ENCODE measurements around the gene USH1G.
"Not testable (repeated sequence)": the region's sequence is repeated elsewhere in the genome, so short reads cannot be mapped to it uniquely, and the experiment has no call there.

USH1G gene

DNA sequence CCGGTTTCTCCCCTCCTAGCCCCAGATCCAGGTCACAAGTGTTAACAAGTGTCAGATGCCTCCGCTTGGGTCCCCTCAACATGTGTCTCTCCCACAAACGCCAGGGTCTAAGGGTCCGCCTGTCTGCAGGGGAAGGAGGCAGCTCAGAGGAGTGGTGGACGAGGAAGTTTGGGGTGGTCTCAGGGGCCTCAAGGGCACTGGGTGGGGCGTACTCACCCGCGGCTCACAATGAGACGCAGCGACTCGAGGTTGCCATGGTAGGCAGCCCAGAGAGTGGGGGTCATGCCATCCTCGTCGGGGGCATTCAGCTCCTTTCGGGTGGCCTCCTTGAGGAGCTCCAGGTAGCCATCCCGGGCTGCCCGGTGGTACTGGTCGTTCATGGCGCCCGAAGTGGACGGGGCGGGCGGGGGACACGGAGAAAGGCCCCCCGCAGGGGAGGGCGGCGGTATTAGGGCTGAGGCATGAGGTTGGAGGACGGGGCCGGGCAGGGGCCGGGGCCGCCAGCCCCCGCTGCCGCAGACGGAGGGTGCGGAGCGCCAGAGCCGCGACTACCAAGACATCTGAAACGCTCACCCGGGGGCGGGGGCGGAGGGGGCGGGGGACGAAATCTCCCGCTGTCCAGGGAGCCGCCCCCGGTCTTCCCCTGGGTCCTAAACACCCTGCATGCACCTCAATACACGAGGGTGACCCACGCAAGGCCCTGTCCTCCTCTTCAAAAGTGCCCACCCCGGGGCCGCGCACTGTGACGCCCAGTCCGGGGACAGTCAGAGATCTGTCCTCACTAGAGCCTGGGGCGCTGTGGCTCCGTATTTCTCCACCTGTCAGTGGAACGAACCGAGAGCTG lies at the start of gene USH1G:
Gene USH1G (minus strand): TSS at position 562 of the 844 bp plus-strand sequence. CDS start 182 bp downstream, at position 380.
- no peak for DNase-seq

DNA sequence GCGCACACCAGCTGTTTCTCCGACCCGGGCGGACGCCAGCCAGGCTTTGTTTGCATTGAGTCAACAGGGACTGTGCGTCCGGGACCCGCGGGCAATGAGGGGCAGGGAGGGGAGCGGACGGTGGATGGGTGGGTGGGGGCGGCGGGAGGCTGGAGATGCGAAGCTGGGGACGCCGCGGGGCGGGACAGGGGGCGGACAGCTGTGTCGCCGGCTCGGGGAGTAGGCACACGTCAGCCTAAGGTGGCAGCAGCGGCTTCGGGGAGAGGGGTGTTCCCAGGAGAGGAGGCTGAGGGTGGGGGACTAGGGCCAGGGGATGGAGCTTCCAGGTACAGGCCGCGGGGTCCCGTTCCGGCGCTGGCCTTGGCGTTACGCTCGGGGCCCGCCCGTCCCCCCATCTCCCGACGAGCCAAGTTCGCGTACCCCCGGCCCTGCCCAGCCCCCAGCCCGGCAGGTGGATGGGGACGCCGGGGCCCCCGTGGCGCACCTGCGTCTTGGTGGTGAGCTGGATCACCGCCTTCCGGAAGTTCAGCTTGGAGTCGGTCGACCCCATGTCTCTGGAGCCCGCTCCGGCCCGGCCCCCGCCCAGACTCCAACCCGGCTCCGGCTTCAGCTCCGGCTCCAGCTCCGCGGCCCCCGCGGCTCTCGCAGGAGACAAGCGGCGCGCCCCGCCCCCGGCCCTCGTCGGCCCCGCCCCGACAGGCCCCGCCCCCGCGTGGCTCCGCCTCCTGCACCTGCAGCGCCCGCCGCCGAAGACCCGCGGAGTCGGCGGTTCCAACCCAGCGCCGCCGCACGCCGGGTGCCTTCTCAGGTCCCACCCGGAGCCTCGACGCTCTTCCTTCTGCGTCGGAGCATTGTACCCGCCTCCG lies 49.3 kb upstream of the USH1G start, which contains the start of gene HID1:
Gene HID1 (minus strand): TSS at position 653 of the 866 bp plus-strand sequence. CDS start 103 bp downstream, at position 550.
- no peak for DNase-seq

DNA sequence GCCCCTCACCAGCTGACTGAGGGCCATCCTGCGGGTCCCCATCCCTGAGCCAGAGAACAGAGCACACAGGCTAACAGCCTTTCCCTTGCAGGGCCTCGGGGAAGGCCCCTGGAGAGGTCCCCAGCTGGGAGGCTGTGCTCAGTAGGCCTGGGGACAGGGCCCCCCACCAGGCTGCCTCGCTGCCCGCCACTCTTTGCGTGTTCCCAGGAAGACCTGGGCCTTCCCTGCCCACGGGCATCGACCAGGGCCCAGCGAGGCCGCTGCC lies 48.7 kb upstream of the USH1G start:
- DNase-seq: no peak

DNA sequence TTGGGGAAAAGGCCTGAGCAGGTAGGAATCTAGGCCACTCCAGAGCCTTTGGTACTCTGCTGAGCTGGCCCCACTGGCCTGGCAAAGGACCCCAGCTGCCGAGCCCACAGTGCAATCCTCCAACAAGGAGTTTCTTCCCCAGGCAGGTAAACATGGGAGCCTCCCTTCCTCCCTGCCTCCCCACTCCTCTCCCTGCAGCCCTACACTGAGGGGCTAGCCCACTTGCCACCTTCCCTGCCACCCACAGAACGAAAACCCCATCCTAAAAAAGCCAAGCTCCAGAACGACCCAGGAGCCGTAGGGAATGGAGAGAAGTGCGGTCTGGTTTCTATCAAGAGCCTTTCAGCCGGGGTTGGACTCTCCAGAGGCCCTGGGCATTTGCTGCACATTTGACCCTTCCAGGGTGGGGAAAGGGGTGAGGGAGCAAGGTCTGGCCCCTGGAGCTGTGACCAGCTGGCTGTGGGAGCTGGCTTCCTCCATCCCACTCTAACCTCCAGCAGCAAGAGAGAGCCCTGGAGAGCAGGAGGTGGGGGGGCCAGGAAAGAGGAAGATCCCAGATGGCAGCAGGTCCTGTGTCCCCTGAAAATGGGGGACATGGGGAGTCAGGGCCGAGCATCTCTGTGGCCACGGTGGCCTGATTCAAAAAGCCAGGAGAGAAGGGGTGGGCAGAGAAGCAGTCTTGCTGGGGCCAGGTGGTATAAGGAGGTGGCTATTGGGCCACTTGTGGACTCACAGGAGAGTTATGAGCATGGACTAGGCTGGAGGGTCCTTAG lies 48.2 kb upstream of the USH1G start:
- no peak for DNase-seq

DNA sequence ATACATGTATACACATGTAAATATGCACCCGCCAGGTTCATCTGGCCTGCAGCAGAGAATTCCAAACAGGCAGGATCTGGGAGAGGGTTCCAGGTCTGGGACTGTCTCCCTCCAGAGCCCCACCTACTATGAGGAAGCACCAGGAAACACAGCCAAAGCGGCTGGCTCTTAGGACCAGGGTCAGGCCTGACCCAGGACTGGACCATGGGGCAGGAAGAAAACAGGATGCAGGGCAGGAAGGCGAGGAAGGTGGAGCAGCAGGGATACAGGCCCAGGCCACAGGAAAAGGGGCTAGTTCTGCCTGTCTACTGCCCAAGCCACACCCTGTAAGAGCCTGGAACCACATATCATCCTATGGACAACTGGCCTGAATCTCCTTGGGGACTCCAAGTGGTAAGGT lies 47.3 kb upstream of the USH1G start:
- no peak for DNase-seq

DNA sequence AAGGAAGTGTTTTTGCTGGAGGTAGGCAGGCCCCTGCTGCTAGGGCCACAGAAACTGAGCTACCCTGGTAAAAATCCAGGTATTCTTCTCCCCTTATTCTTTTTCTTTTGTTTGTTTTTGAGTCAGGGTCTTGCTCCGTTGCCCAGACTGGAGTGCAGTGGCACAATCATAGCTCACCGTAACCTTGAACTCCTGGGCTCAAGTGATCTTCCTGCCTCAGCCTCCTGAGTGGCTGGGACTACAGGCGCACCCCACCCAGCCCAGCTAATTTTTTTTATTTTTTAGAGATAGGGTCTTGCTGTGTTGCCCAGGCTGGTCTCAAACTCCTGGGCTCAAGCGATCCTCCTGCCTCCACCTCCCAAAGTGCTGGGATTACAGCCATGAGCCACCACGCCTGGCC lies 46.4 kb upstream of the USH1G start:
- not testable (repeated sequence) for DNase-seq

DNA sequence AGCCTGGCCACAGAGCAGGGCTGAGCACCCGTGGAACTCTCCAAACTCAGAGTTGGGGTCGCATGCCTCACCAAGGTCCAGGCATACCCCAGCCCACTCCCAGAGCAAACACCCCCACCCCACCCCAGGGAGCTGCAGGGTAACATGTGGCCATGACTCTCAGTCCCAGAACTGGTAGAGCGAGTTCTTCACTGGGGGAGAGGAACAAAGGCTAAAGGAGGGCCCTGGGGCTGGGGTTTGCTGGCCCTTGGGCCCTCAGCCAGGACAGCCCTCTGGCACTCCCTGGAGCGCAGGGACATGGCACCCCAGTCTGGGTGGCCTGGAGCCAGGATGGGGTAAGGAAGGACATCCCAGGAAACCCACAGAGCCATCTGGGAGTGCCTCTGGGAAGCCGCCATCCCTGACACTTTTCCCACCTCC lies 45.3 kb upstream of the USH1G start:
- DNase-seq: no peak

DNA sequence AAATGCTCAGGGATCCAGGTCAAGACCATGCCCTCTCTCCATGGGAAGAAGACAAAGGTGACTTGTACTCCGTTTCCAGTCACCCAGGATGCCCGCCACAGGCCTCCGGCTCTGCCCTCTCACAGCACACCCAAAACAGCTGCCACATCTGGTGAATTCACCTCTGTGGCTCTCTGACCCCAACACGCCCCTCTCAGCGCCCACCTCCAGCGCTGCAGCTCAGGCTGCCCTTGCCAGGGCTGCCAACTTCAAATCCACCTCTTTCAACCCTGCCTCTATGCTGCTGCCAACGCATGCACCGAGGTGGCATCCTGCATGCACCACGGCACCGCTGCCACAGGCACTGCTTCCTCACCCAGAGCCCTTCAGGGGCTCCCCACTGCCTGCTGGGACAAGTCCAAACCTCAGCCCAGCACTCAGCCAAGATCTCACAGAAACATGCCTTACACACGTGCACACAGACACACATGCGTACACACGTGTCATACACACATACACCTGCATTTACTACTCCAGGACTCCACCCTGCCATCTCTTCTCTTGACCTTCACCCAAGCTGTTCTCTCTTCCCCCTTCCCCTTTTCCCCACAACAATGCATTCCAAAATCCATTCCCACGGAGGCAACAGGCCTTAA lies 42.0 kb upstream of the USH1G start:
- DNase-seq: no peak

DNA sequence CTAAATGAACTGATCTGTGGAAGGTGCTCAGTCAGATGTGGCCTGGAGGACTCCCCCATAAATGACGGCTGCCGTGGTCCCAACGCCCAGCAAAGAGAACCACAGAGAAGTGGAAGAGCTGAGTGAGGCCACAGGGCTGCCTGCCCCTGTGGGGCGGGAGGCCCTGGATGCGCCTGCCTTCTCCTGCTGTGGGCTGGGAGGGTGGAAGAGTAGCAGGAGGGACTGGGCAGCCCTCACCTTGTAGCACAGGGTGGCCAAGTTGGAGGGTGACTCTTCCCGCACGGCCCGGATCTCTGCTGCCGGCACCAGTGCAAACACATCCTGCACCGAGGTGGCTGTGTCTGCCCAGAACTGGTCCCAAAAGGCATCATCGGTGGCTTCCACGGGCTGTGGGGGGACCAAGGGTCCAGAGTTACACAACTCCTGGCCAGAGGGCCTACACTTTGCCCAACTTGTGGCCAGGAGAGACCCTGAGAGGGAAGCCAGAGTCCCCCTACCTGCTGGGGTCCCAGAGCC lies 41.2 kb upstream of the USH1G start:
- DNase-seq: no peak

DNA sequence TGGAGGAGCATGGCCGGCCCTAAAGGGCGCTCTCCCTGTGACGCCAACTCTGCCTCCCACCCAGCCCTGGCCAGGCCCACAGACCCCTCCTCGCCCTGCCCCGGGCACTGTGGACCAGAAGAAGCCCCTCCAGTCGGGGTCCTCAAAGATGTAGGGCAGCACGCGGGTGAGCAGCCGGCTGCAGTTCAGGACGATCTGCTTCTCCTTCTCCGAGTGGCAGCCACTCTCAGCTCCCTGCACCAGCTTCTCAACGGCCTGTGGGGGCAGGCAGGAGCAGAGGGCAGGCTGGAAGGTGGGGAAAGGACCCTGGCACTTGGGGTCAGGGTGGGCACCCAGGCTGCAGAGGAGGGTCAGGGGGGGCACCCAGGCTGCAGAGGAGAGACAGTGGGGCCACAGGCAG lies 40.6 kb upstream of the USH1G start:
- DNase-seq: no peak

DNA sequence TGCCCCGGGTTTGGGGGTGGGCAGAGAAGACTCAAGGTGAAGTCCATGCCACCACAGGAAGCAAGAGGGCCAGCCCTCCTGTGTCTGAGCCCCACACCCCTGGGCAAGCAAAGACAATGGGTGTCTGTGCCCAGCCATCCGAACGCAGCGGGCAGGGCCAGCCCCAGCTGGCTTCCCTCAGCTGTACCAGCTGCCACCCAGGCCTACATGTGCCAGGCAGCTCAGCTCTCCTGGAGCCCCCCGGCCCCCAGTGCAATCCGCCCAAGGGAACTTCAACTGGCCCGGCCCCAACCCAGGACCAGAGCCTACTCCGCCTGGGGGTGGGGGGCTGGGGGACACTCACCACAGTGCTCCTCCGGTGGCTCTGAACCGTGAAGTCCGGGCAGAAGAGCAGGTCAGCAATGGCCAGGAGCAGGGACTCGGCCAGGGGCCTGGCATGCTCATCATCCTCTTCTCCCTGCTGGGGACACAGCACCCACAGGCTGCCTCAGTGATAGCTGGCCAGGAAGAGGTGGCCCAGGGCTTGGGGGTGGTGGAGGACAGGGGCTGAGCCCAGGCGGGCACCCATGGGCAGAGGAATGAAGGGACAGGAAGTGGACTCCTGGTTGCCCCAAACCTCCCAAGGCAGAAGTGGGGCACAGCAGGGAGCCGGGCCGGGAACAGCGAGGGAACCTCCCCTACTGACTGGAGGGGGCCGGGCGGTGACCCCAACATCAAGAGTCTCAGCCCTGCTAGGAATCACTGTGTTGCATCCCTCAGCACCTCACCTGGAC lies 39.8 kb upstream of the USH1G start:
- no peak for DNase-seq

DNA sequence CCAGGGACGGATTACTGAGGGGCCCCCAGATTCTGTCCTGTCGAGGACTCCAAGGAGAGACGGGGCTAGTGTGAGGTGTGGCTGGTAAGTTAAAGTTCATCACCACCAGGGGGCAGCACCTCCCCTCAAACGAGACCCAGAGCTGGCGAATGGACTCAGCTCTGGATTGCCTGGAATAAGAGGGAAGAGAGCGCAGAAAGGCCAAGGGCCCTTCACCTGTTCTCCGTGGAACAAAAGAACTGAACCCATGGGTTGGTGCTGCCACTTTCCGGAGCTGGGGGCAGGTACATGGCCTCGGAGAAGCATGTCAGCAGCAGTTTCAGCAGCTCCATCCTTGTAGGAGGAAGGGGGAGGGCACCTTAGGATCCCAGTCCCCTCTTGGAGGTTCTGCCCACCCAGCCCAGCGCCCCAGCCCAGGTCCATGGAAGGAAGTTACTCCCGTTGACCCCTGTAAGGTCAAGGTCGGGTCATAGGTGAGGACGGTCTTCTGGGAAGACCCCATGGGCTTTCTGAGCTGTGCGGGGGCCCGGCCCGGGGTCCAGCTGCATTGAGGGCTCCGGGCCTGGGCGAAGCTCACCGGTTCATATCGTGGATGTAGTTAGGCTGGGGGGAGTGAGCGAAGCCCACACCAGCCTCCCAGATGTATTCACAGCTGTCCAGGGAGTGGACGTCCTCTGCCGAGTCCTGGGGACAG lies 38.7 kb upstream of the USH1G start:
- peak; percentile 25 for DNase-seq

DNA sequence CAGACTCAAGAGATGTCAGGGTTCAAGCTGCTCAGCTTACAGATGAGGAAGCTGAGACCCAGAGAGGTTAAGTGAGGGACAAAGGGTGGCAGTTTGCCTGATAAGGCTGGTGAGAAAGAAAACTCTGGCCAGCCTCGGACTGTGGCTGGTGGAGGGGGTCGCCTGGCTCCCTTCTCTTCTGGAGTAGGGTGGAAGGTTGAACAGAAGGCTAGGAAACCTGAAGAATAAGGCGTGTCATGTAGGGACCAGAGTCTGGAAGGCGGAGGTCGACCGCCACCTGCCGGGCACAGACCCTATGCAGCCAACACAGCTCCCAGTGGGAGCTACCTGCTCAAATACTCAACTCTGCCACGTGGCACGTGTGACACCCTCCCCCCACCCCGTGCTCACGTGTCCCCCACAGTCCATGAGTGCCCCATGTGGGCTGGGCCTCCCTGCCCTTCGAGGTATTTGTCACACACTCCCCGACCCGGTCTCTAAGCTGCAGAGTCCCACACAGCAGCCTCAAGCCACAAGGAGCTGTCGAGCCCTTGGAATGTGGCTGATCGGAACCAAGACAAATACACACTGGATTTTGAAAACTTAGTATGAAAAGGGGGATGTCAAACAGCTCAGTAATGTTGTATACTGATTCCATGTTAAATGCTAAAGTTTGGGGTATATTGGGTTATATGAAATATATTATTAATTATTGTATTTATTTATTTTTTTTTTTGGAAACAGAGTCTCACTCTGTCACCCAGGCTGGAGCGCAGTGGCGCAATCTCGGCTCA lies 37.7 kb upstream of the USH1G start:
- no peak for DNase-seq

DNA sequence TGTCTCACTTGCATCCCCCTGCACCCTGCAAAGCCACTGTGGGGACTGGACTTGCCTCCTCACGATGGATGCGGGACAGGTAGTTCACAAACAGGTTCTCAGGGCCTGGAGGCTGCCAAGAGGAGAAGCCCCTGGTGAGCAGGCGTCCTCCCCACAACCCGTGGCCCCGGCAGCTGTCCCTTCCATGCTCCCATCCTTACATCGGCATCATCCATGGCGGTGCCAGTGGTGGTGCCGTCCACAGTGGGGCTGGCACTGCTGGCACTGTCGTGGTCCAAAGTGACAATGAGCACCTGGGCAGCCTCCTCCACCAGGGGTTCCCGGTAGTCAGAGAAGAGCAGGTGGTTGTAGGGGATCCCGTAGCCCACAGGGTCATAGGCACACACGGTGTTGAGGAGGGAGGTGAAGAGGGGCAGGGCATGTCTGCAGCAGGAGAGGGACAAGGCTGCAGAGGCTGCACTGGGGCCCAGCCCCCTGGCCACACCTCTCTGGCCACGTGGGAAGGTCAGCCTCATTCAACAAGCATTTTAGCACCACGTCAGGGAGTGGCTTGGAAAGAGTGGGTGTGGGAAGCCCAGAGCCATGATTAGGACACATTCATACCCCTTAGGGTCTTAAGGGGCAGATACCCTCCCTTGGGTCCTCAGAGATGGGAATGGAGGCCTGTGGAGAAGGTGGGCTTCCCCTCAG lies 36.9 kb upstream of the USH1G start:
- no peak for DNase-seq

DNA sequence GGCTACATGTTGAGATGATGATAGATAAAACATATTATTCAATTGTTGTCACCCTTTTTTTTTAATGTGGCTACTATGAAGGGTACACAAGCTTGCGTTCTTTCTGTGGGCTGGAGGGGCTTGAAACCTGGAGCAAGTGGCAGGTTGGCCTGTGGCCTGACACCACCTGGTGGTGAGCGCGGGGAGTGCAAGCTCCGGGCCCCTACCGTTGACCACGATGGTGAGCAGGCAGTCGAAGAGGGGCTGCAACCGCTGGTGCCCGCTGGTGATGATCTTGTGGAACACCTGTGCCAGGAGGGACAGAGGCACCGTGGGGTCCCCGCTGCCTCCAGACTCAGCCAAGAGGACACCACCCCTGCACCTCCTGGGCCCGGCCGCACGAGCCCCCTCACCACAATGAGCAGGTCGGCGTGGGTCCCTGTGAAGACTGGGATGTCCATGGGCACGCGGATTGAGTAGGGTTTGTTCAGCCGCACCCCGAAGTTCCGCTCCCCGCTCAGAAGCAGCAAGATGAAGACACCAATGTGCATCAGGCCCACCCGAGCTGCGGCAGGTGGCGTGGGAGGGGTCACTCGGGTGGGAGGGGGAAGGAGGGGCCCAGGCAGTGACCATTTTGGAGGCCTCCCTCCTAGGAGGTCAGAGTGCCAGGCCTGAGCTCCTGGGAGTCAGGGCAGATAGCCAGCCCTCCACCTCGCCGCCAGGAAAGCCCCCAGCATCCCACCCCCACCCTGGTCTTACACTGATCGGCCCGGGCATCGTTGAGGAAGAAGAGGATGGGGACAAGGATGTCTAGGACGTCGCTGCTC lies 35.1 kb upstream of the USH1G start:
- DNase-seq: no peak

DNA sequence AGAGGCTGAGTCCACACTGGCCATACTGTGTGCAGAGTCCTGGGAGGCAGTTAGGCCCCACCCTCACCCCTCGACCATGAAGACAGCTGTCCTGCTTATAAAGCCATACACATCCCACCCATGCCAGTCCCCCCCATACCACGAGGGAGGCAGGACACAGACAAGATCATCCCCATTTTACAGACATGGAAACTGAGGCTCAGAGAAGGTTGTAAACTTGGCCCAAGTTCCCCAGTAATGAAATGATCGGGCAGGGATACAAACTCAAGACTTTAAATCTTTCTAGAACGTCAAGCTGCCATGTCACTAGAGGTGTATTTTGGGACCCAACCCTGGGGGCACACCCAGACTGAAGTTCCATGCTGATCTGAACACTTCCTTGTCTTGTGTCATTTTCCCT lies 33.0 kb upstream of the USH1G start:
- no peak for DNase-seq

DNA sequence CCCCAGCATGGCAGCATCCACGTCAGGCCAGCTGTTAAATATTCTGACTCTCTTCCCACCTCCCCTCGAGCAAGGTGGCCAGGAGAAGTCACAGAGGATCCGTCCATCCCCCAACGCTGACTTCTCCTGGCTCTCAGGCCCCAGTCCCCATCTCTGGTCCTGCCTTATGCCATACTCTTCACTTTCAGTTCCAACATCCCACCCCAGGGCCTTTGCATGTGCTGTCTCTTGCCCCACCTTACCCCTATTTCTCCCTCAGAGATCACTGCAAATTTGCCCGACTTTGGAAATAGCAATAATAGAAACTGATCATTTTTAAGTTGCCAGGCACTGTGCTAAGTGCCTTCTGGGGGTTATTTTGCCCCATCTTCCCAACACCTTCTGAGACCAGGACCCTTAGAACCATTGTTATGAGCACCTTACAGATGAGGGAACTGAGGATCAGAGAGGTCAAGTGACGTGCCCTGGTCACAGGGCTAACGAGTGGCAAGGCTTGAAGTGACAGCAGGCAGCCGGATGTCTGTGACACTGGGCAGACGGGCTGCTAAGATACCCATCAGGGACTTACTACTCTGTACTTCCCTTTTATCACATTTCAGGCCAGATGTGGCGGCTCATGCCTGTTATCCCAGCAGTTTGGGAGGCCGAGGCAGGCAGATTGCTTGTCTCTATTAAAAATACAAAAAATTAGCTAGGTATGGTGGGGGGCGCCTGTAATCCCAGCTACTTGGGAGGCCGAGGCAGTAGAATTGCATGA lies 31.8 kb upstream of the USH1G start:
- DNase-seq: no peak

DNA sequence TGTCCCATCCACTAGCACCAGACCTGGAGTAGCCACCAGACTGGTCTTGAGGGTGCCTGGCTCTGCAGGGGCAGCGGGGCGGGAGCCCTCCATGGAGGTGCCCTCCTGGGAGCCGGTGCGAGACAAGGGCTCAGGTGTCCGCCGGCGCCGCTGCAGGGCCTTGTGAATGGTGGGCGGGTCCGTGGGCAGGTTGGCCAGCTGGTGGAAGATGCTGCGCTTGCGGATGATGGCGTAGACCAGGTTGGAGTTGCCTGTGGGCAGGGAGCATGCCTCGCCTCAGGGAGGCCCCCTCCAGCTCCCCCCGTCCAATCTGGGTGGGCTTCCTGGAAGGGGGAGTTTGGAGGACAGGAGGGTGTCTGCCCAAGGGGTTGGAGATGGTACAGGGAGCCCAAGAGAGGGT lies 31.1 kb upstream of the USH1G start:
- DNase-seq: no peak
